ENCODE results near the gene HNMT.

DNA sequence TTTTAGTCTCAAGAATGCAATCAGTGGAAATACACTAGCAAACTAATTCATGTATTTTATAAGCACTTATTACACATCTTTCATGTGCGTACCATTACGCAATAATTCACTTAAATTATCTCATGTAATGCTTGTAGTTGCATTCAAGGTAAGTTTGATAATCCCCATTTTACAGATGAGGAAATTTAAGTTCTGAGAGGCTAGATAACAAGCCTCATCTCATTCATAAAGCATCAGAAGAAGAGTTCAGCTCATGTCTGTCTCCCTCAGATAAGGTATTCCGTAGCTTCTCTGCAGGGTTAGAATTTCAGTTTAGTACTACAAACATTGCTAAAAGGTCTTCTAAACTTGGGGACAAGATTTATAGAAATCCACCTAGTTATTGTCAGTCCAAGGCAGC, 47.8 kb downstream of the HNMT start:
- TF ChIP-seq EZH2 (IDR thresholded peaks at IDR 0.05; ENCODE audit: borderline replicate concordance, insufficient read depth, low read depth, low read length, poor library complexity, severe bottlenecking): no peak
- TF ChIP-seq, protein P1, sequence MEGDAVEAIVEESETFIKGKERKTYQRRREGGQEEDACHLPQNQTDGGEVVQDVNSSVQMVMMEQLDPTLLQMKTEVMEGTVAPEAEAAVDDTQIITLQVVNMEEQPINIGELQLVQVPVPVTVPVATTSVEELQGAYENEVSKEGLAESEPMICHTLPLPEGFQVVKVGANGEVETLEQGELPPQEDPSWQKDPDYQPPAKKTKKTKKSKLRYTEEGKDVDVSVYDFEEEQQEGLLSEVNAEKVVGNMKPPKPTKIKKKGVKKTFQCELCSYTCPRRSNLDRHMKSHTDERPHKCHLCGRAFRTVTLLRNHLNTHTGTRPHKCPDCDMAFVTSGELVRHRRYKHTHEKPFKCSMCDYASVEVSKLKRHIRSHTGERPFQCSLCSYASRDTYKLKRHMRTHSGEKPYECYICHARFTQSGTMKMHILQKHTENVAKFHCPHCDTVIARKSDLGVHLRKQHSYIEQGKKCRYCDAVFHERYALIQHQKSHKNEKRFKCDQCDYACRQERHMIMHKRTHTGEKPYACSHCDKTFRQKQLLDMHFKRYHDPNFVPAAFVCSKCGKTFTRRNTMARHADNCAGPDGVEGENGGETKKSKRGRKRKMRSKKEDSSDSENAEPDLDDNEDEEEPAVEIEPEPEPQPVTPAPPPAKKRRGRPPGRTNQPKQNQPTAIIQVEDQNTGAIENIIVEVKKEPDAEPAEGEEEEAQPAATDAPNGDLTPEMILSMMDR (IDR thresholded peaks at IDR 0.05): no peak

Data from B cell (primary cell).